ENCODE measurements around the gene MYEOV. TPM values are rescaled to one million over a fixed set of nuclear protein-coding genes. Genes with fewer than 3 reads are reported as not detected.

MYEOV gene
- polyA plus RNA-seq, 3 donors: 0.03 TPM; not detected in 2

DNA sequence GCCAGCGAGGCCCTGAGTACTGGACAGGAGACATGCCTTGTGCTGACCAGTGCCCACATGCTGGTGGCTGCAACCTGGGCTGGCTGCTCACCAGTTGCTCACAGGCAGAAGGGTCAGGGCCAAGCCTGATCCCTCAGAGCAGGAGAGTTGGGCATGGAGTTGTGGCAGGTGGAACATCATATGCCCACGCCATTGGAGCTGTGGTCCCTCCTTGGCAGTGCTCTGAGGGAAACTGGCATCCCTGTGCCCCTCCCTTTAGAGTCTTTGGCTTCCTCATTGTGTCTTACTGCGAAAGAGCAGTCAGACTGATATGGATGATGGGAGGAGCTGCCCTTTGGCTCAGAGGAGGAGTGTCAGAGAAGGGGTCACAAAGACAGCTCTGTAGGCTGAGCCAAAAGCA is 3.1 kb upstream of the MYEOV start:
- Mint-ChIP-seq H3K27ac (no peak overlapping the region), H3K9me3 (peaks cover 0 to 6% (median 0%) of the 10 kb centered on the region in 7 donors), H3K36me3 (no peaks in the 10 kb centered on the region), H3K4me3 (no peak overlapping the region), H3K4me1 (peaks cover 19% of the 10 kb centered on the region), H3K27me3 (ENCODE audit: low read depth in 3 of 3) (peaks cover 11 to 17% (median 14%) of the 10 kb centered on the region in 3 donors)
- H3K4me1 ChIP-seq (ENCODE audit: control insufficient read depth in 1 of 2, insufficient read depth in 2 of 2, low read length in 2 of 2): peaks cover 10 to 16% of the 10 kb centered on the region in 2 donors
- no peak overlapping the region for H2AFZ ChIP-seq (ENCODE audit: insufficient read depth, low read depth, low read length, poor library complexity, severe bottlenecking)
- WGBS (ENCODE audit: insufficient coverage): 93% methylated on average over 3 of the region's 3 CpGs
- no peaks in the 10 kb centered on the region for H3K79me2 ChIP-seq (ENCODE audit: insufficient read depth, low read length)
- no peak overlapping the region for H3K27ac ChIP-seq (ENCODE audit: low read depth in 1 of 2, low read length in 2 of 2)
- no peak overlapping the region for H3K4me2 ChIP-seq (replicated peaks; ENCODE audit: extremely low read depth, low read length, poor library complexity, severe bottlenecking)
- H4K20me1 ChIP-seq (ENCODE audit: insufficient read depth, low read length): no peaks in the 10 kb centered on the region
- no peak for DNase-seq
- TF ChIP-seq, protein P1, sequence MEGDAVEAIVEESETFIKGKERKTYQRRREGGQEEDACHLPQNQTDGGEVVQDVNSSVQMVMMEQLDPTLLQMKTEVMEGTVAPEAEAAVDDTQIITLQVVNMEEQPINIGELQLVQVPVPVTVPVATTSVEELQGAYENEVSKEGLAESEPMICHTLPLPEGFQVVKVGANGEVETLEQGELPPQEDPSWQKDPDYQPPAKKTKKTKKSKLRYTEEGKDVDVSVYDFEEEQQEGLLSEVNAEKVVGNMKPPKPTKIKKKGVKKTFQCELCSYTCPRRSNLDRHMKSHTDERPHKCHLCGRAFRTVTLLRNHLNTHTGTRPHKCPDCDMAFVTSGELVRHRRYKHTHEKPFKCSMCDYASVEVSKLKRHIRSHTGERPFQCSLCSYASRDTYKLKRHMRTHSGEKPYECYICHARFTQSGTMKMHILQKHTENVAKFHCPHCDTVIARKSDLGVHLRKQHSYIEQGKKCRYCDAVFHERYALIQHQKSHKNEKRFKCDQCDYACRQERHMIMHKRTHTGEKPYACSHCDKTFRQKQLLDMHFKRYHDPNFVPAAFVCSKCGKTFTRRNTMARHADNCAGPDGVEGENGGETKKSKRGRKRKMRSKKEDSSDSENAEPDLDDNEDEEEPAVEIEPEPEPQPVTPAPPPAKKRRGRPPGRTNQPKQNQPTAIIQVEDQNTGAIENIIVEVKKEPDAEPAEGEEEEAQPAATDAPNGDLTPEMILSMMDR (IDR thresholded peaks at IDR 0.05): no peak
- H3K9ac ChIP-seq (ENCODE audit: insufficient read depth, low read length, poor library complexity, severe bottlenecking): no peak overlapping the region
- H3K4me3 ChIP-seq (replicated peaks in 1 of 3; ENCODE audit: low read depth in 2 of 3, low read length in 3 of 3): no peak overlapping the region
- no peaks in the 10 kb centered on the region for H3K9me3 ChIP-seq (replicated peaks in 1 of 2; ENCODE audit: control insufficient read depth in 1 of 2, insufficient read depth in 1 of 2, low read length in 2 of 2)
- intact Hi-C loops (cut with micrococcal nuclease): loop anchor here (5.0 to 10.0 kb wide), 4 partner anchors 146 to 384 kb away; partner anchors contain the start of genes CCND1 (in 1 of the 2), LTO1 (in 1 of the 2) and TPCN2 (in 1 of the 2)
- no peaks in the 10 kb centered on the region for H3K36me3 ChIP-seq (replicated peaks in 1 of 2; ENCODE audit: control insufficient read depth in 1 of 2, insufficient read depth in 2 of 2, low read length in 2 of 2)
- peaks cover 0 to 9% of the 10 kb centered on the region in 2 donors for H3K27me3 ChIP-seq (ENCODE audit: control insufficient read depth in 2 of 2, insufficient read depth in 2 of 2, low read length in 2 of 2)

DNA sequence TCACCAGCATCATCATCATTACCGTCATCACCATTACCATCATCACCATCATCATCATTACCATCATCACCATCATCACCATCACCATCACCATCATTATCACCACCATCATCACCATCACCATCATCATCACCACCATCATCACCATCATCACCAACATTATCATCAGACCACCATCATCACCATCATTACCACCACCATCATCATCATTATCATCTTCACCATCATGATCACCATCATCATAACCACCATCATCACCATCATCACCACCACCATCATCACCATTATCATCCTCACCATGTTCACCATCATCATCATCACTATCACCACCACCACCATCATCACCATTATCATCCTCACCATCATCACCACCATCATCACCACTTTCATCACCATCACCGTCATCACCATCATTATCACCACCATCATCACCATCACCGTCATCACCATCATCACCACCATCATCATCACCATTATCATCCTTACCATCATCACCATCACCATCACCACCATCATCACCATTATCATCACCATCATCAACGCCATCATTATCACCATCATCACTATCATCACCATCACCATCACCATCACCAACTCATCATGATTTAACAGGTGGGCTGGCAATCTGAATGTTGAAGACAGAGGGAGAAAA is 2.4 kb upstream of the MYEOV start:
- Histone ChIP-seq H3K9me3 (replicated peaks in 1 of 2; ENCODE audit: control insufficient read depth in 1 of 2, insufficient read depth in 1 of 2, low read length in 2 of 2) (no peaks in the 10 kb centered on the region), H3K4me2 (replicated peaks; ENCODE audit: extremely low read depth, low read length, poor library complexity, severe bottlenecking) (no peak overlapping the region), H3K79me2 (ENCODE audit: insufficient read depth, low read length) (no peaks in the 10 kb centered on the region), H3K36me3 (replicated peaks in 1 of 2; ENCODE audit: control insufficient read depth in 1 of 2, insufficient read depth in 2 of 2, low read length in 2 of 2) (no peaks in the 10 kb centered on the region), H3K4me1 (ENCODE audit: control insufficient read depth in 1 of 2, insufficient read depth in 2 of 2, low read length in 2 of 2) (peaks cover 17 to 24% of the 10 kb centered on the region in 2 donors), H3K9ac (ENCODE audit: insufficient read depth, low read length, poor library complexity, severe bottlenecking) (no peak overlapping the region), H3K27me3 (ENCODE audit: control insufficient read depth in 2 of 2, insufficient read depth in 2 of 2, low read length in 2 of 2) (peaks cover 0 to 9% of the 10 kb centered on the region in 2 donors), H3K4me3 (replicated peaks in 1 of 3; ENCODE audit: low read depth in 2 of 3, low read length in 3 of 3) (no peak overlapping the region), H3K27ac (ENCODE audit: low read depth in 1 of 2, low read length in 2 of 2) (no peak overlapping the region), H4K20me1 (ENCODE audit: insufficient read depth, low read length) (no peaks in the 10 kb centered on the region), H2AFZ (ENCODE audit: insufficient read depth, low read depth, low read length, poor library complexity, severe bottlenecking) (no peak overlapping the region)
- TF ChIP-seq, protein P1 (IDR thresholded peaks at IDR 0.05): no peak
- H3K9me3 Mint-ChIP-seq: peaks cover 0 to 9% (median 2%) of the 10 kb centered on the region in 7 donors
- no peak for DNase-seq
- no peak overlapping the region for H3K4me3 Mint-ChIP-seq
- WGBS (ENCODE audit: insufficient coverage): 100% methylated on average over 3 of the region's 4 CpGs
- intact Hi-C loops (cut with micrococcal nuclease): loop anchor here (5.0 to 10.0 kb wide), 4 partner anchors 146 to 383 kb away; partner anchors contain the start of genes CCND1 (in 1 of the 2), LTO1 (in 1 of the 2) and TPCN2 (in 1 of the 2)
- H3K27ac Mint-ChIP-seq: no peak overlapping the region
- peaks cover 11 to 19% (median 17%) of the 10 kb centered on the region in 3 donors for H3K27me3 Mint-ChIP-seq (ENCODE audit: low read depth in 3 of 3)
- H3K36me3 Mint-ChIP-seq: peaks cover 0 to 2% of the 10 kb centered on the region in 2 donors
- peaks cover 27% of the 10 kb centered on the region for H3K4me1 Mint-ChIP-seq
